Stimulated activated CD8-positive, alpha-beta memory T cell treated with anti-CD3 and anti-CD28 coated beads, Interleukin-4, amount 100 ng/mL, for 1 hour (primary cell): Measurements from ENCODE around the gene LY9.
"Not testable (repeated sequence)": the region's sequence is repeated elsewhere in the genome, so short reads cannot be mapped to it uniquely, and the experiment has no call there.

ENCODE experiments used
- DNase-seq, 2 donors: peaks; one replicate each; pipeline ENCODE4 v3.0.0-alpha.2; 2020; ENCODE audit warnings: low read depth in 2 of 2, low spot score in 1 of 2

Gene LY9

DNA sequence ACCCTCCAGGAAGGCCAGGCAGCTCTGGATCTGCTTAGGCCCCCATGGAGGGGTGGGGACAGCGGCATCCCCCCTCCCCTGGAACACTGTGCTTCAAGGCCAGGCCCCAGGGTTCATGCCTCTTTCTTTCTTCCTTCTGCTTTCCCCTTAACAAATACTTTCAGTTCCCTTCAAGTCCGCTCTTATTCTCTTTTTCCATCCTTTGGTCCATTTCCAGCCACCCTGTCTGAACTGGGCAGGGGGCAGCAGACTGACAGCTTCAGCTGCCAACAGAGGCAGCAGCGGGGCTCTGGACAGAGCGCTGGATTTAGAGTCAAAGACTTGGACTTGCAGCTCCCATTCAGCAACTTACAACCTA lies 67.8 kb downstream of the LY9 start:
- no peak for DNase-seq

DNA sequence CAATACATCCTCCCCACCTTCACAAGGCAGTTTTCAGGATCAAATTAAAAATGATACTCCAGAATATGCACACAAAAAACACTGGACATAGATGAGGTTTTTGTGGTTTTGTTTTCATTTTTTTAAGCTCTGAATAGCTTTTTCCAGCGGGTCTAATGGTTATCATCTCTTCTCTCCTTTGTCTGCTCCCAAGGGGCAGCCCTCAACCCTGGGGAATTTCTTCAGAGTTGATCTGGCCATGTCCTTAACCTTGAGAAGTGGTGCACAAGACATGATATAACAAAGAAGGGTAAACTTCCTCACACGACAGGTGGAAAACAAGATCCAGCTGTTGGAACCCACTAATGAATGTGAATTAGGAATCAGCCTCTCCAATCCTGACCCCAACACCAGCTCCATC lies 68.2 kb downstream of the LY9 start:
- DNase-seq = no peak

DNA sequence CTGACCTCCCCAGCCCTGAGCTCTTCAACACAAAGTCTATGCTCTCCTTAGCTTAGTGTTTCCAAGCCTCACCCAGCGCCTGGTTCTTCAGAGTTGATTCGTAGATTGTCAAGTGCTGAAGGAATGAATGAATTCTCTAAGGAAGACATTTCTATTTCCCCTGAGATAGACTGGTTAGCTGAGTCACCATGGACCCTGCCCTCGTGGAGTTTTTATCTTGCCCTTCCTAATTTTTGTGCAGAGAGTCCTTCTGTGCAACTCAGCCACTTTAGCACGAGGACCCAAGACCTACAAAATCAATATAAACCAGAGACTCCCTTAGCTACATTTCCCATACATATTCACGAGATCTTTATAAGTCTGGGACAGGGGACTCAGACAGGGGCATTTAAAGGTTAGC lies 69.4 kb downstream of the LY9 start:
- DNase-seq = no peak

DNA sequence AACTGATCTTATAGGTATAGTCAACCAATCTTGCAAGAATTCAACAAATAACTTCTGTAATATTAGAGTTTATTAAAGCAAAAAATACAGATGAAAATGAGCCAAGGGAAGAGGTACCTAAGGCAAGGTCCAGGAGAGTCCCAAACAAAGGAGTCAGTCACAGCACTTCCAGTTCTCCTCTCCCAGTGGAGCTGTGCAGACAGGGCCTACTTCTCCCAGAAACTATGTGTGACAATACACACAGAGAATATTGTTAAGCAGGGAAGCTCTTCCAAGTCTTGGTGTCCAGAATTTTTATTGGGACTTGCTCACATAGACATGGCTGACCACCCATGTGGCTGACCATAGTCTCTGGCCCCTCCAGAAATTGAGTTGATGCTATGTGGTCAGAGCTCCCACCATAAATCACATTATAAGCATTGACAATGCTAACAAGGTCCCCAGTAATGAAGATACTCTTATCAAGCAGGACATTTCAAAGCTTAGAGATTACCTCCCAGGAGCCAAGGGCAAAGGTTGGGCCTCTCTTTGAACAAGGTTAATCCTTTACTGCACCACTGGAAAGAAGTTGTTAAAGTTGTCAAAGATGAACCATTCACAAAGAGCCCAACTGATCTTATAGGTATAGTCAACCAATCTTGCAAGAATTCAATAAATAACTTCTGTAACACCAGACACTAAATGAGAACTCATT lies 70.2 kb downstream of the LY9 start:
- no peak for DNase-seq

DNA sequence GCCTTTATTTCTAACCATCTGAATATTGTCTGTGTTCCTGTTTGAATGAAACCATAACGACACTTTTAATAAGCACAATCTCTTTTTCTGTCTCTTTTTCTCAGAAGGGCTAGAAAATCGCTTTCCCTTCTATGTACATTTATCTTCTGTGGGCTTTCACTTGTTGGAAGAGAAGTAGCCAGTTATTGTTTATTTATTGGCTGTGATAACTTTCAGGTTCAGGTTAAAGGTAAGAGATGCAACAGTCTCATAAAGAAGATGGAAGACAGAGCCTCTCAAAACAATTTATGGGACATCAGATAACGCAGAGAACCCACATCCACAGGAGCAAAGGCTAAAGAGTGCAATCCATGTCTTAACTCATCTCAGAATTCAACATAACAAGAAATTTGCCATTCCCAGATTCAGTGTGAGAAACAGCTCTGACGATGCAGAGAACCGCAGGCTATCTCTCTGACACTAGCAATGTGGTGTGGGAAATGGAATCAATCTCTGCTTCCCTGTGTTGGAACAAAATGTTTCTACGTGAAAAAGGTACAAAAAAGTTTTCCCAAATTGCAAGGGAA lies 70.8 kb downstream of the LY9 start:
- DNase-seq = no peak

DNA sequence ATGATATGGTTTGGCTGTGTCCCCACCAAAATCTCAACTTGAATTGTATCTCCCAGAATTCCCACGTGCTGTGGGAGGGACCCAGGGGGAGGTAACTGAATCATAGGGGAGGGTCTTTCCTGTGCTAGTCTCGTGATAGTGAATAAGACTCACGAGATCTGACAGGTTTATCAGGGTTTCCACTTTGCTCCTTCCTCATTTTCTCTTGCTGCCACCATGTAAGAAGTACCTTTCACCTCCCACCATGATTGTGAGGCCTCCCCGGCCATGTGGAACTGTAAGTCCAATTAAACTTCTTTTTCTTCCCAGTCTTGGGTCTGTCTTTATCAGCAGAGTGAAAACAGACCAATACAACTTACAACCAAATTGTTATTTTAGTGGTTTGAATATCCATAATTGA lies 71.7 kb downstream of the LY9 start:
- not testable (repeated sequence) for DNase-seq

DNA sequence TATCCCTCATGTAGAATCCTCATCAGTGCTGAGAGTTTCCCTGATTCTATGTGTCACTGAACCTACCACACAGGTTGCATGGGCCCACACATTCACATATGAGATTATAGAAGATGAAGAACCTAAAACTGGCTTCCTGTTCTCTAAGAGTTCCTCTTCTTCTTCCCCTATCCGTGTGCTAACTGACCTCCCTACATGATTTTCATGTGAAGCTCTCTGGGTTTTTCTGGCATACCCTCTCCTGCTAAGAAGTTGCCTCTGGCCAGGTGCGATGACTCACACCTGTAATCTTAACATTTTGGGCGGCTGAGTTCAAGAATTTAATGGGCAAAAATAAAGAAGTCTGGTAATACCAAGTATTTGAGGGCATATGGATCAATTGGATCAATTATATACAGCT lies 72.2 kb downstream of the LY9 start:
- no peak for DNase-seq

DNA sequence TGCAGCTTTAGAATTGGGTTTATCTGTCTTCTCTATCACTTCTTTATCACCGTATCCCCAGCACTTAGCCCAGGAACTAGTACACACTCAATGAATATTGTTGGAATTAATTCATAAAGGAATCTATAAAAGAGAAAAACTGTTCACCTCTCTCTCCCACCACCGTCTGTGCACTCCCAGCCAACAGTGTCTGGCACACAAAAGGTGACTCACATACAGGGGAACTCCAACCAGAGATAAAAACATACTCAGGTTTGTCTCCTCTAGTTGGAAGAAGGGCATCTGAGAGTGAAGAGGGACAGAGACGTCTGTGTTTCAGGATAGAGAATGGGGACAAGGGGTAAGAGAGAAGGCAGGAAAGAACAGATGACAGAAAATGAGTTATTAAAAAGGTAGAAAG lies 79.0 kb downstream of the LY9 start:
- no peak for DNase-seq

DNA sequence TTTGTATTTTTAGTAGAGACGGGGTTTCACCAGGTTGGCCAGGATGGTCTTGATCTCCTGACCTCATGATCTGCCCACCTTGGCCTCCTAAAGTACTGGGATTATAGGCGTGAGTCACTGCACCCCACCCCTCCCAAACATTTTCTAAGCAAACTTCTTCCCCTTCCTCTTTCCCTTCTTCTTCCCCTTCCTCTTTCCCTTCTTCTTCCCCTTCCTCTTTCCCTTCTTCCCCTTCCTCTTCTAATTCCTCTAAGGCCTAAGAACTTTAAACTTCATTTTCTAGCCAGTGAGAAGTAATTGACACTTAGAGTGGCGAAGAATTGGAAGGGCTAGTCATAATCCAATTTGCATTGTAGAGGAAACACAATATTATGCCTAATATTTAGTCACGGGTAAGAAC lies 79.6 kb downstream of the LY9 start:
- not testable (repeated sequence) for DNase-seq

DNA sequence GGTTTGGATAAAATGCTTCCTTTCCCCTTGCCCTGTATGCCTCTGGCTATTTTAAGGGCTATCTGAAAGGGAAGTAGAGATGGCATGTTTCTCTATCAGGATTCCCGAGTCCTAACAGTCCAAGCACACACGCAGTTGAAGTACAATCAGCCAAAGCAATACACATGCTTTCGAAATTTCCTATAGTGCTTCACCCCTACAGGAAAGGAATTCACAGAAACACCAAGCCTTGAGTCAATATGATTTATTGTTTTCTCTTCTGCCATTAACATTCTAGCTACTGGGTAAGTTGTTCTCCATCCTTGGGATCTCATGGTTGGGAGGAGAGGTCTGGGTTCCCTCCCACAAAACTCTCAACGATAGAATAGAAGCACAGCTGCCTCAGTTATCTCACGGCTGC lies 80.3 kb downstream of the LY9 start:
- no peak for DNase-seq

DNA sequence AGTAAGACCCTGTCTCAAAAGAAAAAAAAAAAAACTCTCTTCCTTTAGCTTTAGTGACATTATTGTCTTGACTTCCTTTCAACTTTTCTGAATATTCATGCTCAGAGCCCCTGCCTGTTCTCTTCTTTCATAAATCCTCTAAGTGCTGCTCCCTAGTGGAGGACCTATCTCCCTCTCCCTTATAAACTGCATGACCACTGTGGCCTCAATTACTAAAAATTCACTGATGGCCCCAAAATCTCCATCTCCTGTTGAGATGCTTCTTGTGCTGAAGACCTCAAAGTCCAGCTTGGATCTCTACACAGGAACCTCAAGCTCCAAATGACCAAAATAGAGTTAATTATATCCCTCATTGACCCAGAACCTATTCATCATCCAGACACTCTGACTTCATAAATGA lies 81.2 kb downstream of the LY9 start:
- no peak for DNase-seq
